ENCODE data around the gene KIF26B. TPM values are rescaled to one million over a fixed set of nuclear protein-coding genes. Genes with fewer than 3 reads are reported as not detected.

The KIF26B gene
- polyA plus RNA-seq, 1 donor from 2014 or later: 6.3 TPM

DNA sequence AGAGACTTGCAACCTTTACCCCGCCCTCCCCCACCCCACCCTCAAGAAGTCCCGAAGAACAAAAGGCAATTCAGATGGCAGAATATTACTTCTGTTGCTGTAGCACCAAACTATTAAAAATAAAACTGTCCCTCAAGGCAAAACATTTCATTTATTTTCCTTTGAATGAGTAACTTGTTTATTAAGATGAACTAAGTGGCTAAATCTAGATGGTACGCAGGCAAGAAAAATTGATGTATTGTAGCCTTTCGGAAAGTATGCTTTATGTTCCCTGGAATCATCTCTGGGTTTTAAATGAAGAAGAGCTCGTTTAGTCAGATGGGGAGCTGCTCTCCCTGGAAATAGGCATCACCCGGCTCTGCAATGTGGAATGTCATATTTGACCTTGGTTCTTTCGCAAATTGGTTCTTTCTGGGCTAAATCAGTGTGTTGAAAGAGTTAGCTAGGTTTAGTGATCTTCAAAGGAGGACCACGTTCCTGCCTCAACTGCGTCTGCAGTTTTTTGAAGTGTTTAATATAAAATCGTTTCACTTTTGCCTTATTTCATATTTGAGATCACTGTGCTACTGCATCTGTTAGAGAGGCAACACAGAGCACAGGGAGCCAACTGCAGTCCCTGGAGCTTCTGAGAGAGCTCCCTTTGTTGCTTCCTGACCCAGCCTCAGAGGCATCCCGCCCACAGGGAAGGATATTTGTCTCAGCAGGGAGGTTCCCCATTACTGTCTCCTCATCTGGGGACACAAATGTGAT is 61.8 kb downstream of the KIF26B start:
- Histone ChIP-seq H4K20me1 (ENCODE audit: insufficient read depth) (no peaks in the 10 kb centered on the region), H3K27ac (ENCODE audit: low read length) (no peak overlapping the region), H3K36me3 (ENCODE audit: insufficient read depth, low read length) (no peaks in the 10 kb centered on the region), H3K4me3 (ENCODE audit: low read length) (no peak overlapping the region), H3K9me3 (ENCODE audit: low read length) (no peaks in the 10 kb centered on the region), H3K9me2 (ENCODE audit: insufficient read depth, low read length) (no peaks in the 10 kb centered on the region), H3K9ac (ENCODE audit: low read length) (no peak overlapping the region), H3K79me2 (replicated peaks; ENCODE audit: insufficient read depth, low read length) (no peaks in the 10 kb centered on the region), H3K4me2 (ENCODE audit: low read length) (no peak overlapping the region), H3F3A (ENCODE audit: insufficient read depth, low read length, poor library complexity, severe bottlenecking) (no peaks in the 10 kb centered on the region), H2AFZ (ENCODE audit: low read depth, low read length) (no peak overlapping the region), H3K27me3 (ENCODE audit: insufficient read depth, low read depth, low read length) (no peaks in the 10 kb centered on the region)
- TF ChIP-seq, protein P1, sequence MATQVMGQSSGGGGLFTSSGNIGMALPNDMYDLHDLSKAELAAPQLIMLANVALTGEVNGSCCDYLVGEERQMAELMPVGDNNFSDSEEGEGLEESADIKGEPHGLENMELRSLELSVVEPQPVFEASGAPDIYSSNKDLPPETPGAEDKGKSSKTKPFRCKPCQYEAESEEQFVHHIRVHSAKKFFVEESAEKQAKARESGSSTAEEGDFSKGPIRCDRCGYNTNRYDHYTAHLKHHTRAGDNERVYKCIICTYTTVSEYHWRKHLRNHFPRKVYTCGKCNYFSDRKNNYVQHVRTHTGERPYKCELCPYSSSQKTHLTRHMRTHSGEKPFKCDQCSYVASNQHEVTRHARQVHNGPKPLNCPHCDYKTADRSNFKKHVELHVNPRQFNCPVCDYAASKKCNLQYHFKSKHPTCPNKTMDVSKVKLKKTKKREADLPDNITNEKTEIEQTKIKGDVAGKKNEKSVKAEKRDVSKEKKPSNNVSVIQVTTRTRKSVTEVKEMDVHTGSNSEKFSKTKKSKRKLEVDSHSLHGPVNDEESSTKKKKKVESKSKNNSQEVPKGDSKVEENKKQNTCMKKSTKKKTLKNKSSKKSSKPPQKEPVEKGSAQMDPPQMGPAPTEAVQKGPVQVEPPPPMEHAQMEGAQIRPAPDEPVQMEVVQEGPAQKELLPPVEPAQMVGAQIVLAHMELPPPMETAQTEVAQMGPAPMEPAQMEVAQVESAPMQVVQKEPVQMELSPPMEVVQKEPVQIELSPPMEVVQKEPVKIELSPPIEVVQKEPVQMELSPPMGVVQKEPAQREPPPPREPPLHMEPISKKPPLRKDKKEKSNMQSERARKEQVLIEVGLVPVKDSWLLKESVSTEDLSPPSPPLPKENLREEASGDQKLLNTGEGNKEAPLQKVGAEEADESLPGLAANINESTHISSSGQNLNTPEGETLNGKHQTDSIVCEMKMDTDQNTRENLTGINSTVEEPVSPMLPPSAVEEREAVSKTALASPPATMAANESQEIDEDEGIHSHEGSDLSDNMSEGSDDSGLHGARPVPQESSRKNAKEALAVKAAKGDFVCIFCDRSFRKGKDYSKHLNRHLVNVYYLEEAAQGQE (IDR thresholded peaks at IDR 0.05; ENCODE audit: borderline replicate concordance): no peak
- no peak for TF ChIP-seq MXI1 (conservative IDR thresholded peaks at IDR 0.05; ENCODE audit: poor library complexity, severe bottlenecking)
- TF ChIP-seq EP300 (conservative IDR thresholded peaks at IDR 0.05; ENCODE audit: poor library complexity, severe bottlenecking): no peak
- no peak for TF ChIP-seq EZH2 (IDR thresholded peaks at IDR 0.05; ENCODE audit: borderline replicate concordance, insufficient read depth, low read length, poor library complexity, severe bottlenecking)
- TF ChIP-seq, protein P2, sequence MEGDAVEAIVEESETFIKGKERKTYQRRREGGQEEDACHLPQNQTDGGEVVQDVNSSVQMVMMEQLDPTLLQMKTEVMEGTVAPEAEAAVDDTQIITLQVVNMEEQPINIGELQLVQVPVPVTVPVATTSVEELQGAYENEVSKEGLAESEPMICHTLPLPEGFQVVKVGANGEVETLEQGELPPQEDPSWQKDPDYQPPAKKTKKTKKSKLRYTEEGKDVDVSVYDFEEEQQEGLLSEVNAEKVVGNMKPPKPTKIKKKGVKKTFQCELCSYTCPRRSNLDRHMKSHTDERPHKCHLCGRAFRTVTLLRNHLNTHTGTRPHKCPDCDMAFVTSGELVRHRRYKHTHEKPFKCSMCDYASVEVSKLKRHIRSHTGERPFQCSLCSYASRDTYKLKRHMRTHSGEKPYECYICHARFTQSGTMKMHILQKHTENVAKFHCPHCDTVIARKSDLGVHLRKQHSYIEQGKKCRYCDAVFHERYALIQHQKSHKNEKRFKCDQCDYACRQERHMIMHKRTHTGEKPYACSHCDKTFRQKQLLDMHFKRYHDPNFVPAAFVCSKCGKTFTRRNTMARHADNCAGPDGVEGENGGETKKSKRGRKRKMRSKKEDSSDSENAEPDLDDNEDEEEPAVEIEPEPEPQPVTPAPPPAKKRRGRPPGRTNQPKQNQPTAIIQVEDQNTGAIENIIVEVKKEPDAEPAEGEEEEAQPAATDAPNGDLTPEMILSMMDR (IDR thresholded peaks at IDR 0.05; ENCODE audit: poor library complexity, severe bottlenecking): no peak
- TF ChIP-seq TAF1 (IDR thresholded peaks at IDR 0.05; ENCODE audit: low read depth): no peak

DNA sequence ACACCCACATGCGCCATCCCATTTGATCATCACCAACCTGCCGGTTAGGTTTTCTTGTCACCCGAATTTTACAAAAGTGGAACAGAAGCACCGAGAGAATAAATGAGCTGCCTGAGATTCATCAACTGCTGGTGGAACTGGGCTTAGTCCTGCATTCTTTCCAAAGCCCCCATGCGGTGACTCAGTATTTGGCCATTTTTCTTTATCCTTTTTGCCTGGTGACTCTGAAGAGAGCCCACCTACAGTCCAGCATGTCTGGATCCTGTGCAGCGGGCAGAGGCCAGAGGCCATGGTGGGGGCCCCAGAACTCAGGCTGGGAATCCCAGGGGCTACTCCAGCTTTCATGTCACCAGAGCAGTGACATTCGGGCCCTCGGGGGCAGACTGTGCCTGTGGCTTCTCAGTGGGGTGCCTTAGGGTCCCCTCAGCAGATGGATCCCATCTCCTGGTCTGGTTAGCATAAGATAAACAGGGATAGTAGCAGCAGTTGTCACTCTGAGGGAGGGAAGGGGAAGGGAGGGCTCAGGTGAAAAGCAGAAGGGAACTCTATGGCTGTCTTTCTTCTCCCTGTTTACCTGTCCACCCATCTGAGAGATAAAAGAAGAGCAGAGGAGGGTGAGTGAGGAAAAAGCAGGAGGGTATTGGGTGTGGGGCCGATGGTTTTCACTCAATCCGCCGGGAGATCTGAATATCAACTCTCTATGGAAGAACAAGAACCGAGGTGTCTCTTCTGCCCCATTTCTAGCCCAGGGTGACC is 63.2 kb downstream of the KIF26B start:
- Histone ChIP-seq H3K9me3 (ENCODE audit: low read length) (no peaks in the 10 kb centered on the region), H3K4me2 (ENCODE audit: low read length) (no peak overlapping the region), H3K4me3 (ENCODE audit: low read length) (no peak overlapping the region), H4K20me1 (ENCODE audit: insufficient read depth) (no peaks in the 10 kb centered on the region), H3K79me2 (replicated peaks; ENCODE audit: insufficient read depth, low read length) (no peaks in the 10 kb centered on the region), H3K9me2 (ENCODE audit: insufficient read depth, low read length) (no peaks in the 10 kb centered on the region), H3K9ac (ENCODE audit: low read length) (no peak overlapping the region), H3K36me3 (ENCODE audit: insufficient read depth, low read length) (no peaks in the 10 kb centered on the region), H2AFZ (ENCODE audit: low read depth, low read length) (no peak overlapping the region), H3F3A (ENCODE audit: insufficient read depth, low read length, poor library complexity, severe bottlenecking) (no peaks in the 10 kb centered on the region), H3K27me3 (ENCODE audit: insufficient read depth, low read depth, low read length) (no peaks in the 10 kb centered on the region), H3K27ac (ENCODE audit: low read length) (no peak overlapping the region)
- TF ChIP-seq TAF1 (IDR thresholded peaks at IDR 0.05; ENCODE audit: low read depth) (no peak), MXI1 (conservative IDR thresholded peaks at IDR 0.05; ENCODE audit: poor library complexity, severe bottlenecking) (no peak), EZH2 (IDR thresholded peaks at IDR 0.05; ENCODE audit: borderline replicate concordance, insufficient read depth, low read length, poor library complexity, severe bottlenecking) (no peak), POLR2AphosphoS5 (IDR thresholded peaks at IDR 0.05) (no peak), RAD21 (conservative IDR thresholded peaks at IDR 0.05) (no peak), EP300 (conservative IDR thresholded peaks at IDR 0.05; ENCODE audit: poor library complexity, severe bottlenecking) (no peak), SMC3 (conservative IDR thresholded peaks at IDR 0.05; ENCODE audit: poor library complexity) (no peak)
- TF ChIP-seq, protein P1 (IDR thresholded peaks at IDR 0.05; ENCODE audit: borderline replicate concordance): no peak
- TF ChIP-seq, protein P2 (IDR thresholded peaks at IDR 0.05; ENCODE audit: poor library complexity, severe bottlenecking): no peak

All from neural cell (in vitro differentiated cells).